ENCODE measurements around the gene CAMP.

The CAMP gene

GRCh38 chr3:48215019-48215418 lies 8.3 kb upstream of the CAMP start:
- no peak for DNase-seq

- DNase-seq: no peak
Measured at GRCh38 chr3:48215466-48215865, 7.8 kb upstream of the CAMP start.

- no peak for DNase-seq
Measured at GRCh38 chr3:48215876-48216275, 7.4 kb upstream of the CAMP start.

GRCh38 chr3:48217449-48217848 lies 5.8 kb upstream of the CAMP start:
- DNase-seq: no peak

GRCh38 chr3:48218537-48218936 lies 4.8 kb upstream of the CAMP start:
- no peak for DNase-seq

- no peak for DNase-seq
Measured at GRCh38 chr3:48219543-48219942, 3.8 kb upstream of the CAMP start.

- DNase-seq: no peak
Measured at GRCh38 chr3:48220746-48221145, 2.5 kb upstream of the CAMP start.

- DNase-seq: no peak
Measured at GRCh38 chr3:48225587-48225986, 2.3 kb downstream of the CAMP start.

GRCh38 chr3:48226939-48227338 lies 3.6 kb downstream of the CAMP start:
- DNase-seq: no peak

GRCh38 chr3:48232232-48232631 lies 8.9 kb downstream of the CAMP start:
- DNase-seq: no peak

- peak; percentile 68 for DNase-seq
Measured at GRCh38 chr3:48232734-48233133, 9.4 kb downstream of the CAMP start.

- no peak for DNase-seq
Measured at GRCh38 chr3:48233542-48233941, 10.2 kb downstream of the CAMP start.

- no peak for DNase-seq
Measured at GRCh38 chr3:48236531-48236930, 13.2 kb downstream of the CAMP start.

- no peak for DNase-seq
Measured at GRCh38 chr3:48238531-48239085, 15.3 kb downstream of the CAMP start.

GRCh38 chr3:48240000-48240963 lies 17.0 kb downstream of the CAMP start:
- no peak for DNase-seq

GRCh38 chr3:48241796-48242455 lies 18.6 kb downstream of the CAMP start:
- DNase-seq: no peak

- DNase-seq: no peak
Measured at GRCh38 chr3:48243886-48244285, 20.6 kb downstream of the CAMP start.

GRCh38 chr3:48244461-48244860 lies 21.2 kb downstream of the CAMP start:
- DNase-seq: no peak

- no peak for DNase-seq
Measured at GRCh38 chr3:48245136-48245535, 21.8 kb downstream of the CAMP start.

GRCh38 chr3:48247401-48247811 lies 24.1 kb downstream of the CAMP start:
- DNase-seq: no peak

- DNase-seq: no peak
Measured at GRCh38 chr3:48248095-48248850, 25.0 kb downstream of the CAMP start.

GRCh38 chr3:48256557-48256956 lies 33.3 kb downstream of the CAMP start:
- no peak for DNase-seq

GRCh38 chr3:48258530-48258929 lies 35.2 kb downstream of the CAMP start:
- no peak for DNase-seq

Data from NCI-H1092 (cell line).